Measurements from ENCODE around the gene USP40.

USP40 gene

DNA sequence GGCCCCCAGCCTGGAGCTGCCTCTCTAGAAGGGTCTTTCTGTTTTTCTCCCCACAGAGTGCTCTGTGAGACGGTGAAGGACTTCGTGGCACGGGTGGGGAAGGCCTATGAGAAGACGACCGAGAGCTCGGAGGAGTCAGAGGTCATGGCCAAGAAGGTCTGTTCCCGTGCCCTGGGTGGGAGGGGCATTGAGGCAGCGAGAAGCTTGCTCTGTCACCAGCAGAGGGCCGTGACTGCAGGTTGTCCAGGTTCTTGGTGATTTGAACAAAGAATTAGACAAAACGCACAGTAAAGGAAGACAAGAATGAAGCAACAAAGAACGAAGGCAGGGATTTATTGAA is 118.4 kb downstream of the USP40 start:
- TF ChIP-seq, protein P1, sequence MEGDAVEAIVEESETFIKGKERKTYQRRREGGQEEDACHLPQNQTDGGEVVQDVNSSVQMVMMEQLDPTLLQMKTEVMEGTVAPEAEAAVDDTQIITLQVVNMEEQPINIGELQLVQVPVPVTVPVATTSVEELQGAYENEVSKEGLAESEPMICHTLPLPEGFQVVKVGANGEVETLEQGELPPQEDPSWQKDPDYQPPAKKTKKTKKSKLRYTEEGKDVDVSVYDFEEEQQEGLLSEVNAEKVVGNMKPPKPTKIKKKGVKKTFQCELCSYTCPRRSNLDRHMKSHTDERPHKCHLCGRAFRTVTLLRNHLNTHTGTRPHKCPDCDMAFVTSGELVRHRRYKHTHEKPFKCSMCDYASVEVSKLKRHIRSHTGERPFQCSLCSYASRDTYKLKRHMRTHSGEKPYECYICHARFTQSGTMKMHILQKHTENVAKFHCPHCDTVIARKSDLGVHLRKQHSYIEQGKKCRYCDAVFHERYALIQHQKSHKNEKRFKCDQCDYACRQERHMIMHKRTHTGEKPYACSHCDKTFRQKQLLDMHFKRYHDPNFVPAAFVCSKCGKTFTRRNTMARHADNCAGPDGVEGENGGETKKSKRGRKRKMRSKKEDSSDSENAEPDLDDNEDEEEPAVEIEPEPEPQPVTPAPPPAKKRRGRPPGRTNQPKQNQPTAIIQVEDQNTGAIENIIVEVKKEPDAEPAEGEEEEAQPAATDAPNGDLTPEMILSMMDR (IDR thresholded peaks at IDR 0.05), result no peak
- no peak for DNase-seq (ENCODE audit: low spot score)

DNA sequence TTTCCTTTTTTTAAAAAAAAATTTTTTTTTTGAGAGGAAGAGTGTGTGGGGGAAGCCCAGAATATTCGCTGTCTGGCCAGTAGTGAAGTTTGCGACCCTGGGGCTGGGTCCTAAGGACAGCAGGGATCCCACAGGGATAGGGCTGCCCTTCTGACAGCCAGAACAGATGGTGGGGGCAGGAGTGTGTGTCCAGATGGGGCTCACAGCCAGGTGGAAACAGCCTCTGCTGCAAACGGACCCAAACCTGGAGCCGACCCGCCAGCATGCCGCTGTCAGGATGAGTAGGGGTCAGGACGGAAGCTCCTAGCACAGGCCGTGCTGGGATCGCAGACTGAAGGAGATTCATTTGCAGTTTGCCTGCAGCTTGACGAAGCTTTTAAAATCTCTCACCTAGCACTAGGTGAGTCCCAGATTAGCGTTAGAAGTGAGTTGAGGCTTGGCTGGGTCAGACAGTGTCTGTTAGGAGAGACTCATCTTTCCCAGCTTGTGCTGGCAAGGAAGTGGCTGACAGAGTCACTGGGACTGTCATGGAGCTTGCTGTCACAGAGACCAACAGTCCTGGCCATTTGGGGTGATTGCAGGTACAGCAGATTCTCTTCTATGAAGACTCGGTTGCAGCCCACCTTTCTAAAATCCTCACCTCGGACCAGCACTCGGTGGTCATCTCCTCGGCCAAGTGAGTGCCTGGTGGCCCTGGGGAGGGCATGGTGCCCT is 118.9 kb downstream of the USP40 start:
- TF ChIP-seq, protein P1 (IDR thresholded peaks at IDR 0.05), result no peak
- H3K4me3 ChIP-seq, result no peak overlapping the region
- H3K27ac ChIP-seq, result no peak overlapping the region
- DNase-seq (ENCODE audit: low spot score), result no peak

More for the DNA sequence above, 118.4 kb downstream of the USP40 start:
- H3K4me3 ChIP-seq, result no peak overlapping the region
- H3K27ac ChIP-seq, result no peak overlapping the region

DNA sequence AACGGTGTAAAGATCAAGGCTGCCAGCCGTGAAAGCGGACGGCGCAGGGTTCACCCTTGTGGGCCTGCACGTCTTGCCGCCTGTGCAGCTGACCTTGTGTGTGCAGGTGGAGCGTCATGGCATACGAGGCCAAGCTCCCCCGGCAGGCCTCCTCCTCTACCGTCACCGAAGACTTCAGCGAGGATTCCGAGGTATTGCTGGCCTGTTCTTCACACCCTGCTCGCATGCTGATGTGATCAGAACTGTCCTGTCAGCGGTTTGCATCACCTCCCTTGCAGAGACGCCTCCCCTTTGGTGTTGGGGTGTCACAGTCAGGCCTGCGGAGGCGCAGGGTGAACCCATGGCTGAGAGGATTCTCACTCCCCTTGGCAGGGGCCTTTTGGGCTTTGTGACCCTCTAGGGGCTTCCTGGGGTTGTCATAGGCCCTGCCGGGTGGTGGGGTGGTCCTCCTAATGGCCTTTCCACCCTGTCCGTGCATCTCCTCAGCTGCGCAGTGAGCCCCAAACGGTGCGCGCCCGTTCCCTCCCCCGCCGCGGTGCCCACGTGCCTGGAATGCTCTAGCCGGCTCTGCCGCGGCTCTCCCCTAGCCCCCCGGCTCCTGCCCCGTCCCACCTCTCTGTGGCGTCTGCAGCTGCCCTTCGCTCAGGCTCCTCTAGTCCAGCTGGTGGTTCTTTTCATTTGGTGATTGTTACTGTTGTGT is 119.8 kb downstream of the USP40 start:
- H3K27ac ChIP-seq, result no peak overlapping the region
- no peak overlapping the region for H3K4me3 ChIP-seq
- no peak for DNase-seq (ENCODE audit: low spot score)
- TF ChIP-seq, protein P1 (IDR thresholded peaks at IDR 0.05), result no peak

DNA sequence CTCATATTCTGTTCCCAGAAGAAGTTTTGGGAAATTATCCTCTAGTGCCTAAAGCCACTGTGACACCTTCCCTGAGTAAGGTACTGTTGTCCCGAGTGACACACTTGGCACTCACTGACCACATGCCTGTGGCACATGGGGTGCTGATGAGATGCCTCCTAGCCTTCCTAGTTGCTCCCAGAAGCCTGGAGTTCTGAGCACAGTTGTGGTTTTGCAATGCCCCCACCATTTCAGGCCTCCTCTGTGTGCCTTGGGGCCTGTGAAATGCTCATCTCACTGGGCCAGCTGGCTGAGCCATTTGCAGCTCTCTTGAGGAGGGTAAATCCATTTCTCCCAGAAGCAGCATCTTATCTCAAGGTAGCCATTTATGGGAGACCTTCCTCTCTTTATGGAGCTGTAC is 120.5 kb downstream of the USP40 start:
- TF ChIP-seq, protein P1 (IDR thresholded peaks at IDR 0.05), result no peak
- Histone ChIP-seq H3K4me3 (no peak overlapping the region), H3K27ac (no peak overlapping the region)
- DNase-seq (ENCODE audit: low spot score), result no peak

DNA sequence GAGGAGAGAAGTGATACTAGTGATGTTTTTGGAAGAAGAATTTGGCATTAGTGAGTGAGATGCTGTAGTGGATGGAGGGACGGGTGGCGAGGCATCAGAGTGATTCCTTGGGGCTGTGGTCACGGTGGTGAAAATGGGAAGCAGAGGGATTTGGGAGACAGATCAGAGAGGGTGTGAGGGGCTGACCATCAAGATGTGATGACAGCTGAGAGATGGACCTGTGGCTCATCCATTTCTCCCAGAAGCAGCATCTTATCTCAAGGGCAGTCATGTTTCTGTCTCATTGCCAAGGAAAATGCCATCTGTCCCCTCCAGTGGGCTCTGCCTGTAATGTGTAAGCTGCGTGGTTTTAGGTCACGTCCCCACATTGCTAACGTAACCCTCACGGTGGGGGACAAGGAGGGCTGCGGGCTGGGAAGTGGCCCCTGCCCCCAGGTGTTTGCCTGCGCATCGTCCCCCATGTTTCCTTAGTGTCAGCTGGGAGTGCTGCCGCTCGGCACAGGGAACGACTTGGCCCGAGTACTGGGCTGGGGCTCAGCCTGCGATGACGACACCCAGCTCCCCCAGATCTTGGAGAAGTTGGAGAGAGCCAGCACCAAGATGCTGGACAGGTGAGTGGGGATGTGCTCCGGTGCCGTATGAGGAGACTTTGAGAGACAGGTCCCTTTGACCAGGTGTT is 121.3 kb downstream of the USP40 start:
- H3K27ac ChIP-seq, result no peak overlapping the region
- no peak overlapping the region for H3K4me3 ChIP-seq
- no peak for DNase-seq (ENCODE audit: low spot score)
- TF ChIP-seq, protein P1 (IDR thresholded peaks at IDR 0.05), result no peak

DNA sequence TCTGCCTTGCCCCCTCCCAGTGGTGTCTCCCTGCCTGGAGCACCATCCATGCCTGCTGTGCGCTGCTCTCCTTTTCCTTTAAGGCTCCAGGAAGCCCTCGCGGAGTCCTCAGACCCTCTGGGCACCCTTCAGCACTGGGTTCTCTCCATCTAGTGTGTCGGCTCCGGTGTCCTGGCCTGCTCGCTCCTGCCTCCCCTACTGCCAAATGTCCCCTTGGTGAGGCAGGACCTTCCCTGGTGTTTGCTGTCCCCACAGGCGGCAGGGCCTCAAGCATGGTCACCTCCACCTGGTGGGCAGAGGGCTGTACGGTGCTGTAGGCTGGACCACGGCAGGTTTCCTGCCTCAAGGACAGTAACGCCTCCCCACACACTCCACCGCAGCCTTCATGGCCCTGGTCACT is 122.1 kb downstream of the USP40 start:
- no peak overlapping the region for H3K4me3 ChIP-seq
- TF ChIP-seq, protein P1 (IDR thresholded peaks at IDR 0.05), result no peak
- no peak overlapping the region for H3K27ac ChIP-seq
- DNase-seq (ENCODE audit: low spot score), result no peak

Measured in coronary artery (tissue), 2 donors.